CD4-positive, alpha-beta T cell treated with Interleukin-15 for 4 hours (primary cell): ENCODE results near the gene AAMP.
A peak's percentile ranks its signal among the peaks of the same experiment; 100 is the strongest.
"Not testable (repeated sequence)": the region's sequence is repeated elsewhere in the genome, so short reads cannot be mapped to it uniquely, and the experiment has no call there.

ENCODE experiments used
- DNase-seq: peaks from one replicate; pipeline ENCODE4 v3.0.0-alpha.2; 2020; ENCODE audit warnings: low spot score

Gene AAMP

DNA sequence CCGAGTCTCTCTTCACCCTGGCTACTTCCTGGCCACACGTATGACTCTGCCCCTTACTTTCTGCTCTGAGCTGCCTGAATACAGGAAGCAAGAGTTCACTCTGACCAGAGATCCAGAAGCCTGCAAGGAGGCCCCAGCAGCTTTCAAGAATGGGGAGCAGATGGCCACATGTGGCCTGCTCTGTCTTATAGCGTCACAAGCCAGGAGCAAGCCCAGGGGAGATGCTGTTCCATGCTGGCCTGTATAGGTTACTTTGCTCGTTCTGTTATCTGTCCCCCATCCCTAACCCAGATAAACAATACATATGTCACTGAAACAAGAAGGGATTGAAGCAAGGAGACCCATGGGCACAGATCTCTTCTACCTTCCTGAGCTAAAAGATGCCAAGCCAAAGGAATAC, 4.6 kb upstream of the AAMP start:
- DNase-seq: no peak

DNA sequence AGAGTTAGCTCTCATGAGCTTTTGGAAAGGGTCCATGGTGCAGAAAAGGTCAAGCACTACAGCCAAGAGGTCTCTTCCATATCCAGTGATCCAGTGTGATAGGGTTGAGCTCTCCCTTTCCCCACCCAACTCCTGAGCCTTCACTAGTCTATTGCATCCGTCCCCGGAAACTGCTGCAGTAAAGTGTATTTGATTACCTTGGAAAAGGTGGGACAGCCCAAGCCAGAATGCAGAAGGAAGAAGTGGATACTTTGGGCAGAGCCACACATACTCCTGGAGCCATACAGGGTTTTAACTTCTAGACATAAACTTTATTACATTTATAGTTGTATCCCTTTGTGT, 3.9 kb upstream of the AAMP start:
- no peak for DNase-seq

GRCh38 chr2:218273214-218273907, 3.4 kb upstream of the AAMP start:
- not testable (repeated sequence) for DNase-seq

GRCh38 chr2:218272531-218273212, 2.7 kb upstream of the AAMP start:
- DNase-seq: peak; percentile 84

DNA sequence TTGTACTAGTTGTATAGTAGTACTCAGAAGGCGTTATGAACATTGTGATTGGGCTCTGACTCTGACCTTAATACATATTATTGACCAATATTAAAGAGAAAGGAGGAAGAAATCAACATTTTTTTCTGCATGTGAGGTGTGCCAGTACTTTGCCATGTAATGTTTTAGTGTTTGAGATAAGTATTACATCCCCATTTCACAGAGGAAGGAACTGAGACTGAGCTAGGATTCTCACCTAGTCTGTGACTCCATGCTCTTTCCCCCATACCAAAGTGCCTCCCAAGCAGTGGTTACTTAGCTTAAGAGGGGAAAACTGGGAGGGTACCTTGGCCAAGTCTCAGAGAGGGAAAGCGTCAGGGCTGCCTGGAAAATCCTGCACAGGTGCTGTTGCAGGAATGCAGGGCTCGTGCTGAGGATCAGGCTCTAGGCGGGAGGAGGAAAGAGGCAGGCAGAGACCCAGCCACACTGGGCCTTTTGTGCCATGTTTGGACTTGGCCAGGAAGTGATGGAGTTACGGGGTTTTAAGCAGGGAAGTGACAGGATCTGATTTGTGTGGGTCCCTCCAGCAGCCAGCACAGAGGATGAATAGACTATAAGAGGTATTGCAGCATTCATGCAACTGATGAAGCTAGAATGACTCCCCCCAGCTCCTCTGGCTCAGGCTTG, 2.1 kb upstream of the AAMP start:
- no peak for DNase-seq

DNA sequence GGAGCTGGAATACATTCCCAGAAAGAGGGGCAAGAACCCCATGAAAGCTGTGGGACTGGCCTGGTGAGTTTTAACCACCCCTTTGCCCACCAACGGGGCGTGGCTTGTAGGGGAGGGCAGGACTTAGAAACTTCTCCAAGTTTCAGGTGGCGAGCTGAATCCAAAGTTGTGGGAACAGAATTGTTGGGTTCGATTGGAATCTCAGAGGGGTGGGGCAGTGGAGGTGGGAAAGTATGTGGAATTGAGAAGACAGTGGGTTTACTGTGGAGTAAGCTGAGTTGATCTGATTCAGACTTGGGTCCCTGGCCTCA, 1.5 kb upstream of the AAMP start:
- DNase-seq: no peak

GRCh38 chr2:218270721-218271486, 967 bp upstream of the AAMP start:
- DNase-seq: no peak

DNA sequence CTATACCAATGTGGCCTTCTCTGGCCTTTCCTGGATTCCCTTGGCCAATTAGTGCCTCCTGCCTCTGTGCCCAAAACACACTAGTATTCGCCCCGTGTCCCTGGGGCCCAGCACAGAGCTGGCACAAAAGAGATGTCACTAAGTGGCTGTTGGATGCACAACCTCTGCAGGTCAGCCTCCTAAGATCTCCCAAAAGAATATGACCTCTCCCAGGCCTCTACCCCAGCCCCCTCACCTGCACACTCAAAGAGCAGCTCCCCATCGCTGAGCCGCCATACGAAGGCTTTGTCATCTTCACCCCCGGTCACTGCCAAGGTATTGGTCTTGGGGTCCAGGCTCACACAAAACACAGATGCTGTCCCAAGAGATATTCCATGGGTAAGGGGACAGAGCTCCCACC, 2.7 kb downstream of the AAMP start:
- DNase-seq: no peak

GRCh38 chr2:218266316-218266979, 3.5 kb downstream of the AAMP start:
- DNase-seq: no peak

- DNase-seq: no peak
These were observed 4.3 kb downstream of the AAMP start for GRCh38 chr2:218265626-218266025.

- DNase-seq: no peak
These were observed 5.0 kb downstream of the AAMP start for GRCh38 chr2:218264773-218265561.

GRCh38 chr2:218263817-218264641, 5.9 kb downstream of the AAMP start:
- DNase-seq: no peak

- DNase-seq: no peak
These were observed 7.0 kb downstream of the AAMP start for GRCh38 chr2:218262631-218263586.

DNA sequence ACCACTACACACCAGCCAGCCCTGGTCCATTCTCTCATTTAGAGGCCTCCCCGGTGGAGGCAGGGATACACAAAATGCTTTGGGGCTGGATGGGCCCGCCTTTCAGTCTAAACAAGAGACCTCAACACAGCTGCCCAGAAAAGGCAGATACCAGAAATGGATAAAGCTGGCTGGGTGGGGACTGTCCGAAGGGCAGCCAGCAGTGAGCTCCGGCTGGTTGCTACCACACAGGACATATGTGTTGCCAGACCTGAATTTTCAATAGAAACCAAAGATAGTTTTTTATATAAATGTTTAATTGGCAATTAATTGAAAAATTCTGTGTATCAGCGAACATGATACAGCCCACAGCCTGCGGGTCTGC, 7.7 kb downstream of the AAMP start:
- DNase-seq: no peak

- no peak for DNase-seq
These were observed 8.3 kb downstream of the AAMP start for GRCh38 chr2:218261423-218262236.

DNA sequence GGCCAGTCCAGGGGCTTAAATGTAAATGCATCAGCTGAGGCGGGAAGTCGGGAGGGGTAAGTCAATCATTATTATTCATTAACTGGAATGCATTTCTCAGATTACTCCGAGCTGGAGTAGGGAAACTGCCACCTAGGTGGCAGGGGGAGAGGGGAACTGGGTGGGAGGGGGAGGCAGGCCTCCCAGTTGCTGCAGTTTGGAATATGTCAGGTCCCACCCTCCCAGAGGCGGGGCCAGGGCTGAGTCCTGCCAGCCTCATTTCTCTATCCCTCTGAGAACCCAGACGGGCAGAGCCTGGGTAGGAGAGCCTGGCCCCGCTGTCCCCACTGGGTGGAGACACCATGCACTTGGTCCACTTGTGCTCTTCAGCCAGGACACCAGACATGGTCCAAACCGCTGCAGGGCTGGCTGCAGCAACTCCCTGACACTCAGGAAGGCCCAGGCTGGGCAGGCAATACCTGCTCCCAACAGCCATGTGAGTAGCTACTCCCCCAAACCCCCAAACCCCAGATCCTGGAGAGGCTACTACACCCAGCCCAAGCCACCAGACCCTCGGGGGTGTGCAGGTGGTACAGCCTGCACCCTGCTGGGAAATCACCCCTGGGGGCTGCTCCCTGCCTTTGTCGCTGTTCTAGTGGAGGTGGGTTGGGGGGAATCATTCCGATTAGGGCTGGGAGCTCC, 9.1 kb downstream of the AAMP start, which contains the start of gene GPBAR1:
GPBAR1 (plus strand) TSS at position 274 of the 681 bp plus-strand sequence. CDS start 1,710 bp downstream, outside the sequence.
- no peak for DNase-seq

DNA sequence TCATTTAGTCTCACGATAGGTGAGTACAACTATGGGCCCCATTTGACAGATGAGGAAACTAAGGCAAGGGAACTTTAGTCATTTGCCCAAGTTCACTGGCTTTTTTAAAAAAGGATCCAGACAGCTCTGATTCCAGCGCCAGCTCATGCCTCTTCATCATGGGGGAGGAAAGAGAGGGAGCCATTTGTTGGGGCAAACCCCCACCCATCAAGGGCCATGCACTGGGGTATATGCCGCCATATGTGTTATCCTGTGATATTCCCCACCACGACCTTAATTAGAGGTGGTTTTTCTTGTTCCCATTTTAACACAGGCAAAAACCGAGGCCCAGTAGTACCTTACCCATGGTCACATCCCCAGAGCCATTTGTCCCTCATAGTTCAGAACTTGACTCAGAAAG, 9.8 kb downstream of the AAMP start:
- DNase-seq: no peak
